ENCODE measurements around the gene RAP1A. TPM values are rescaled to one million over a fixed set of nuclear protein-coding genes. Genes with fewer than 3 reads are reported as not detected.

RAP1A gene
- total RNA-seq, 1 donor from 2014 or later, result 41.7 TPM

- H3K27me3 Mint-ChIP-seq (ENCODE audit: unreplicated experiment), result peaks cover 22% of the 10 kb centered on the region
- no peaks in the 10 kb centered on the region for H3K9me3 Mint-ChIP-seq (ENCODE audit: unreplicated experiment)
- peaks cover 25% of the 10 kb centered on the region for H3K36me3 Mint-ChIP-seq (ENCODE audit: low read depth, unreplicated experiment)
- peaks cover 19% of the 10 kb centered on the region for H3K4me1 Mint-ChIP-seq (ENCODE audit: unreplicated experiment)
- H3K27ac Mint-ChIP-seq (ENCODE audit: unreplicated experiment), result no peak overlapping the region
- no peak overlapping the region for H3K4me3 Mint-ChIP-seq (ENCODE audit: unreplicated experiment)
- DNase-seq (ENCODE audit: low spot score), result no peak
- TF ChIP-seq CTCF (IDR thresholded peaks at IDR 0.05; ENCODE audit: unreplicated experiment), result no peak
Observed at GRCh38 chr1:111736548-111737215, 117.1 kb downstream of the RAP1A start.

DNA sequence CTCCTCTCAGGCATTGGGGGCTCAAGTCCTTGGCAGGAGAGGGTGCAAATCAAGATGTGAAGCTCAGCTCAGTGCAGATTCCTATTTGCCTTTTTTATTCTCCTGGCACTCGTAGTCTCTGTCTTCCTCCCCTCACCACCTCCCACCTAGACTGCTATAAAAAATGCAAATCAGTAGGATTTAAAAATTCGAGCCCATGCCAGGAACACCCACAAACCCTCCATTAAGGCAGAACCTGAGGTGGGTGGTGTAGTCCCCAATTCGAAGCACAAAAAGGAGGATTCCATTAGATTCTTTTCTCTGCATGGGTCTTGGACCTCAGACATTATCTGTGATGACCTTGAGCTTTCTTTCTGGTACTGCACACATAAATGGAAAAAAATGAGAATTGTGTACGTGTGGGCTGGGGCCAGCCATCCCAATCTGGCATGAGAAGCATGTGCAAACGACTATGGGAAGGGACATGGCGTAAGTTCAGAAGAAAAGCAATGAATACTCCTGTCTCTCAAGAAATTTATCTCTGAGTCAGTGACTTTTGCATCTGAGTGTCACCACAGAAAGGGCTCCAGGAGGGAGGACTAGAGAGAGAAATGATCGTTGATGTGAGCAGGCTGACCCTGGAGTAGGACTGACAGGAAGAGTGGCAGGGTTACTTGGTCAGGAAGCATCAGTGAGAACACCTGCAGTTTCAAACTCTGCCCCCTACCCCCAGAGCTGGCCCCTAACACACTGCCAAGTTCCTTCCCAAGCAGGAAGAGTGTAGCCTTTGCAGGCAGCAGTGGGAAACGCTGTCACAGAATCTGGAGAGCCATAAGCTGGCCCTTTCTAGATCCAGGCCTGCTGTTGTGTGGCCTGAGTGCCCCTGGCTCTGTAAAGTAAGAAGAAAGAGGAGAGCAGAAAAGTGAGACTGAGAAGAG, 117.9 kb downstream of the RAP1A start:
- H3K9me3 Mint-ChIP-seq (ENCODE audit: unreplicated experiment), result no peaks in the 10 kb centered on the region
- peak overlapping the region; percentile 90 for H3K27ac Mint-ChIP-seq (ENCODE audit: unreplicated experiment)
- peaks cover 23% of the 10 kb centered on the region for H3K36me3 Mint-ChIP-seq (ENCODE audit: low read depth, unreplicated experiment)
- no peak for TF ChIP-seq CTCF (IDR thresholded peaks at IDR 0.05; ENCODE audit: unreplicated experiment)
- peaks cover 22% of the 10 kb centered on the region for H3K27me3 Mint-ChIP-seq (ENCODE audit: unreplicated experiment)
- peaks cover 19% of the 10 kb centered on the region for H3K4me1 Mint-ChIP-seq (ENCODE audit: unreplicated experiment)
- no peak for DNase-seq (ENCODE audit: low spot score)
- H3K4me3 Mint-ChIP-seq (ENCODE audit: unreplicated experiment), result peak overlapping the region; percentile 94

DNA sequence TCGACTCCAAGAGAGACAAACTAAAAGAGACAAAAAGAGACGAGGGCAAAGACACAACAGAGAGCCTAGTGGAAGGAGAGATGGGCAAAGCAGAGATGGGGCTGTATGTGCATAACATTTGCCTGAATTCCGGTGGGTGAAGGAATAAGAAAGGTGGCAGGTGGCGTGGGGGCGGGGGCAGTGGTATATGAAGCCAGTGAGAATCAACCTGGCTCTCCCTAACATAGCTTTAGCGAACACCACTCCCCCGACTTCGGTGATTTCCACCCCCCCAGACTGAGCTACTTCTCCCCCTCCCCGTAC, 118.5 kb downstream of the RAP1A start:
- peak overlapping the region; percentile 94 for H3K4me3 Mint-ChIP-seq (ENCODE audit: unreplicated experiment)
- TF ChIP-seq CTCF (IDR thresholded peaks at IDR 0.05; ENCODE audit: unreplicated experiment), result no peak
- peak overlapping the region; percentile 90 for H3K27ac Mint-ChIP-seq (ENCODE audit: unreplicated experiment)
- DNase-seq (ENCODE audit: low spot score), result no peak
- H3K9me3 Mint-ChIP-seq (ENCODE audit: unreplicated experiment), result no peaks in the 10 kb centered on the region
- peaks cover 17% of the 10 kb centered on the region for H3K36me3 Mint-ChIP-seq (ENCODE audit: low read depth, unreplicated experiment)
- H3K4me1 Mint-ChIP-seq (ENCODE audit: unreplicated experiment), result peaks cover 19% of the 10 kb centered on the region
- H3K27me3 Mint-ChIP-seq (ENCODE audit: unreplicated experiment), result peaks cover 19% of the 10 kb centered on the region

GRCh38 chr1:111738436-111739193, 119.0 kb downstream of the RAP1A start:
- H3K27me3 Mint-ChIP-seq (ENCODE audit: unreplicated experiment), result peaks cover 17% of the 10 kb centered on the region
- H3K36me3 Mint-ChIP-seq (ENCODE audit: low read depth, unreplicated experiment), result peaks cover 13% of the 10 kb centered on the region
- DNase-seq (ENCODE audit: low spot score), result peak; percentile 55
- peak overlapping the region; percentile 85 for H3K27ac Mint-ChIP-seq (ENCODE audit: unreplicated experiment)
- H3K4me3 Mint-ChIP-seq (ENCODE audit: unreplicated experiment), result peak overlapping the region; percentile 95
- peaks cover 19% of the 10 kb centered on the region for H3K4me1 Mint-ChIP-seq (ENCODE audit: unreplicated experiment)
- TF ChIP-seq CTCF (IDR thresholded peaks at IDR 0.05; ENCODE audit: unreplicated experiment), result no peak
- no peaks in the 10 kb centered on the region for H3K9me3 Mint-ChIP-seq (ENCODE audit: unreplicated experiment)

Data from endothelial cell (in vitro differentiated cells).